Stimulated activated CD4-positive, alpha-beta T cell treated with anti-CD3 and anti-CD28 coated beads, Interleukin-1b, Interleukin-23, amount 100 ng/mL, for 1 hour (primary cell): ENCODE measurements around the gene DSC3.
"Not testable (repeated sequence)": the region's sequence is repeated elsewhere in the genome, so short reads cannot be mapped to it uniquely, and the experiment has no call there.

ENCODE experiments used
- DNase-seq, 2 donors: peaks; one replicate each; pipeline ENCODE4 v3.0.0-alpha.2; 2020; ENCODE audit warnings: low read depth in 2 of 2

Gene DSC3

DNA sequence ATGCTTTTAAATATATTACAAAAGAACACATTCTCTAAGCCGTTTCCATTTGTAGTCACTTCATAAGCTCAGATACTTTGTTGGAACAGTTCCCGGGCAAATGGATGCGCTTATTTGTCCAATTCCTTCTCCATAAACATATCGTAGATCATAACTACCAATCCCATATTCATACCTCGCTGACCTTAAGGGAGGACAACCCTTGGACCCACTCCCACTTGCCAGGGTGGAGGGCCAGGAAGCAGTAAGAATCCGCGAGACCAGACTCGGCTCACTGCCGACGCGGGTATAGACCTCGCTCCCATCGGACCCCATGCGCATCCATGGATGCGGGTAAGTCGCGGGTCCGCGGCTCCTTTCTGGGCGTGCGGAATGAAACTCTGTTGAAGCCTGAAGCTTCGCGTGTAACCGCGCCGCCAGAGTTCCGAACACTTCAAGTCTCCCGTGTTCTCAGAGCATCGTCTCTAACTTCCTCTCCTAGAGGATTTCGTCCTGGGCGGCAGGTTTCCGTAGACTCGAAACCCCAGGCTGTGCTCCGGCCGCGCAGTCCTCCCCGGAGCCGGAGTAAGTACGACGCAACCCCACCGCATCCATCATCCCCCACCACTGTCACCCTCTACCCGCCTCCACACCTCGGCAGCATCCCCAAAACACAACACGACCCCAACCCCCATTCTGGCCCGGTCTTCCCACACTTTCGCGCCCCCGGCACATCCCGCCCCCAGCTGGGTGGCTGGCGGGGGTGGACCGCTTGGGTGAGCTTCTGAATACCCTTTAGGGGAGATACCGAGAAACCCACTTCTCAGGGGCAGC is 1.1 kb downstream of the DSC3 start:
- DNase-seq = no peak

GRCh38 chr18:31040686-31041270 is 1.8 kb downstream of the DSC3 start:
- no peak for DNase-seq

DNA sequence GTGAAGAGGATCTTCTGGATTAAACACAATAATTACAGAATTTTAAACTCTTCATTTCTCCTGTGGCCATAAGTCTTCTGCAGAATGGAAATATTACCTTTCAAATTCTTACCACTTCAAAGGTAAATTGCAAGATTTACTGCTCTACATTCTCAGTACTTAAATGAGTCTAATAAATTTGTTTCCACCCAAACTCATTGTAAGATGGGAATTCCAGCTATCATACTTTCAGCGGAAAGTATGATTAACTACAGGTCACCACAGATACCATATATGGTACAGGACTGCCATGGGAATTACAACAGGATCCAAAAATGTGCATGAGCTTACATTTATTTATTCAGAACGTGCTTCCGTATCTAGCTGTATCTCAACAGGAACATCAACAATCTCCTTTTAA is 3.1 kb downstream of the DSC3 start:
- DNase-seq = no peak

- not testable (repeated sequence) for DNase-seq
Observed at GRCh38 chr18:31037686-31038085, 4.9 kb downstream of the DSC3 start.

- DNase-seq = no peak
Observed at GRCh38 chr18:31034541-31034940, 8.0 kb downstream of the DSC3 start.

GRCh38 chr18:31030574-31031278 is 11.8 kb downstream of the DSC3 start:
- DNase-seq = no peak

DNA sequence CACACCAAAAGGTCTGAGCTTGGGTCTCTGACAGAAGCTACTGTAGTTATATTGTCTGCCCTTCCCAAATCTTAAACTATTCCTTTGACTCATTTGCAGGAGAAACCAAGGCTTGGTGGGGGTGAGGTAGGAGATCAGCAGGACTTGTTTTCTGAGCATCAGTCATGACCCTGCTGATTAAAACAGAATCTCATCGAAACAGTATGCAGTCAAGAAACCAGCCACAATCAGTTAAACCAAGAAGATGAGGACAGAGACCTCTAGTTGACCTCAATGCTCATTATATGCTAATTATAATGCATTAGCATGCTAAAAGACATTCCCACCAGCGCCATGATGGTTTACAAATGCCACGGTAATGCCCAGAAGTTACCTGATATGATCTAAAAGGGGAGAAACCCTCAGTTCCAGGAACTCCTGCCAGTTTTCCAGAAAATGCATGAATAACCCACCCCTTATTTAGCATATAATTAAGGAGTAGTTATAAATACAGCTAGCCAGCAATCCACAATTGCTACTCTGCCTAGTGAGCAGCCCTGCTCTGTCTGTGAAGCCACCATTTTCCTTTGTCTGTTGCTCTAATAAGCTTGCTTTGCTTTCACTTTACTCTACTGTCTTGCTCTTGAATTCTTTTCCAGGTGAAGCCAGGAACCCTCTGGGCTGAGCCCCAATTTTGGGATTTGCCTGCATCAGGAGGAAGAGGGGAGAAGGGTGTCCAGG is 26.7 kb downstream of the DSC3 start:
- no peak for DNase-seq

- DNase-seq = not testable (repeated sequence)
Observed at GRCh38 chr18:31011455-31011854, 31.1 kb downstream of the DSC3 start.

GRCh38 chr18:31010601-31011000 is 31.9 kb downstream of the DSC3 start:
- no peak for DNase-seq

DNA sequence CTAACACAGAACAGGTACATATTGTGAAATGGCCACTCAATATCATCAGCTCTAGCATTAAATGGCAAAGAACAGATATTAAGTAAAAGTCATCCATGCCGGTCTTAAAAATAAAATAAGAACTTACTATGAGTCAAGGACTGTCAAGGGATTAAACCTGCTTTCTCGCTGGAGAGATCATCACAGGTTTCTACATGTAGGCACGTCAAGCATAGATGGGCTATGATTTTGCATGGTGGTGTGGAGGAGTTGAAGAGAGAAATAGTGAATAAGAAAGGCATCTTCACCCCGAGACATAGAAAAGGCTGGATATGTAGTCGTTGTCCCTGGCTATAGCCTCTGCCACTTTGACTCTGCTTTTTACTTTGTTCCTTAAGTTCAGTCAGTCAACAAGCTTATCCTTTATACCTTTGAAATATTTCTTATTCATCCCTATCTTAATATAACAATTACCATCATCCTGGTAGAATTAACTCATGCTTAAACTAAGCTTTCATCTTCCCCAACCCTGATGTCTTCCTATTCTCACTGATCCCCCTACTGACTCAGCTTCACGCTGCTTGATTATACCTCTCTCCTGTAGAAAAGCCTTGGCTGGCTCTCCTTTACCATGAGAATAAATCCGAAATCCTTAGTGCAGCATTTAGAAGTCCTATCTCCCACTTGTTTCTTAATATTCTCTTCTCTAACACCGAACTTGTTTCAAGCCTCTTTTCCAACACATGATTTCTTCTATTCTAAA is 42.5 kb downstream of the DSC3 start:
- no peak for DNase-seq

GRCh38 chr18:30999186-30999585 is 43.4 kb downstream of the DSC3 start:
- no peak for DNase-seq

DNA sequence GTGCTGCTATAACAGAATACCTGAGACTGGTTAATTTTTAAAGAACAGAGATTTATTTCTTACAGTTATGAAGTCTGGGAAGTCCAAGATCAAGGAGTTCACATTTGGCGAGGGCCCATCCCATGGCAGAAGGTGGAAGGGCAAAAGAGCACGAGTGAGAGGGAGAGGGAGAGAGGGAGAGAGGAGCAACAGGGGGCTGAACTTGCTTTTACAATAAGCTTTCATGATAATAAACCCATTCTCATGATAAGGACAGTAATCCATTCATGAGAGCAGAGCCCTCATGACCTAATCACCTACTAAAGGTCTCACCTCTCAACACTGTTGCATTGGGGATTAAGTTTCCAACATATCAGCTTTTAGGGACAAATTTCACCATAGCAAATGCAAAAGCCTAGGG is 45.3 kb downstream of the DSC3 start:
- no peak for DNase-seq

- DNase-seq = no peak
Observed at GRCh38 chr18:30992231-30992630, 50.3 kb downstream of the DSC3 start.

DNA sequence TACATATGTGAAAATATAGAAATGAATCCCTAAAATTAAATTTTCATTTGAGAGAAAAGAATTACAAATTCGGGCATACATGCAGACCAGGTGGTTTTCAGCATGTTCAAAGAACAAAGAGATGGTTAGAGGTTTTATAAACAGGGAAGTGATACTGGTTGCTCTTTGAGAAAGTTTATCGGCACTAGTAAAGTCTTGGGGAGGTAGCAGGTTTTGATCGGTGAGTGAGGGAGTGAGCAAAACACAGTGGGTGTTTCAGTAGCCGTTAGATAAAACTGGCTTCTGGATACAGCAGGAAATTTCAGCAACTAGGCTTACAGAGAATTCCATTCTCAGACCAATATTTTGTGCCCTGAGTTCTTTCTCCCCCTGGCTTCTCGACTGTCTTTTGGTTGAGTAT is 51.1 kb downstream of the DSC3 start:
- DNase-seq = no peak

DNA sequence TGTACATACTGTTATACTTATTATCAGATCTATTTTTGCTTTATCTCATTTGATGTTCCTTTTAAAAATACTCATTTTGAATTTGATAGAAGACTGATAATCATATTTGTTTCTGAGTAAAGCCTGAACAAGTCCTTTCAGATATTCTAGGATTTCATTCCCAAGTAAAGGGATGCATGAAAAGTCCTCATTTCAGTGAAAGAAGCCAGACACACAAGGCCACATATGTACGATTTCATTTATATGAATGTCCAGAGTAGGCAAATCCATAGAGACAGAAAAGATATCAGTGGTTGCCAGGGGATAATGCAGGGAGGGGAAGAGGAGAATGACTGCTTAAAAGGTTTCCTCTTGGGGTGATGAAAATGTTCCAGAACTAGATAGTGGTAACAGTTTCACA is 53.4 kb downstream of the DSC3 start:
- no peak for DNase-seq

- no peak for DNase-seq
Observed at GRCh38 chr18:30988440-30988839, 54.1 kb downstream of the DSC3 start.

- no peak for DNase-seq
Observed at GRCh38 chr18:30987467-30988241, 54.9 kb downstream of the DSC3 start.

- no peak for DNase-seq
Observed at GRCh38 chr18:30985753-30986152, 56.8 kb downstream of the DSC3 start.

DNA sequence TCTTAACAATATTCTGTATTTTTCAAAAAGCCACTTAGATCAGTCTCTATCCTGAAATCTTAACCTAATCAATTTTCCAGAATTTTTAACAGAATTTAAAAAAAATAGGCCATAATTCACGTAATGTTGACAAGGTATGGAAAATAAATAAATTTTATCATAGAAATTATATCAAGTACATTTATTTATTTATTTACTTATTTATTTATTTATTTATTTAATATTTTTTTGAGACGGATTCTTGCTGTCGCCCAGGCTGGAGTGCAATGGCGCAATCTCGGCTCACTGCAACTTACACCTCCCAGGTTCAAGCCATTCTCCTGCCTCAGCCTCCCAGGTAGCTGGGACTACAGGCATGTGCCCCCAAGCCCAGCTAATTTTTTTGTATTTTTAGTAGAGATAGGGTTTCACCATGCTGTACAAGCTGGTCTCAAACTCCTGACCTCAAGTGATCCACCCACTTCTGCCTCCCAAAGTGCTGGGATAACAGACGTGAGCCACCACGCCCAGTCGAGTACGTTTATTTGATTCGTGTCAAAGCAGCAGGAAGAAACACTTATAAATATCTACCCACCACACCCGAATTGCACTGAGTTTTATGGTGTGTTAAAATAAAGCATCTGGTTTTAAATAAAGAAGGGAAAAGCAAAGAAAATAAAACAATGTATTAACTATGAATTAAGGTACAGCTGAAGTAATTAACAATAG is 60.1 kb downstream of the DSC3 start:
- DNase-seq = no peak

- not testable (repeated sequence) for DNase-seq
Observed at GRCh38 chr18:30978091-30978490, 64.5 kb downstream of the DSC3 start.
